Measurements from ENCODE around the gene CCDC24. TPM values are rescaled to one million over a fixed set of nuclear protein-coding genes. Genes with fewer than 3 reads are reported as not detected.

The CCDC24 gene
- total and polyA plus RNA-seq, 9 donors: 1.1 to 23.3 (median 6.3) TPM

DNA sequence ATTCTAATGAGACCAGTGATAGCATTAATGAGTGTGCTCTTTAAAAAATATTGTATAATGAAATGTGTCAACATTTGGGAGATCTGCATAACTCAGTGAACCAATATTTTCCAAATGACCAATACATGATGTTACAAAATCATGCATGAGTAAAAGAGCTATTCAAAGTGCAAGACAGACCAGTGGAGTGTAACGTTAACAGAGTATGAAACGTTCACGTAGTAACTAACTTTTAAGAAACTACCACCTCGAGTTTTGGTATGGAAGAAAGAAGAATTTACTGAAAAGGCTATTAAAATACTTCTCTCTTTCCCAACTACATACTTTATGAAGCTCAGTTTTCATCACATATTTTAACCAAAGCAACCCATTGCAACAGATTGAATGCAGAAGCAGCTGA, 49.4 kb downstream of the CCDC24 start:
- Histone ChIP-seq H3K9me3 (no peaks in the 10 kb centered on the region), H3K36me3 (no peaks in the 10 kb centered on the region), H3K4me3 (no peak overlapping the region), H3K27me3 (no peaks in the 10 kb centered on the region), H3K27ac (no peak overlapping the region), H3K4me1 (ENCODE audit: insufficient read depth) (peaks cover 5% of the 10 kb centered on the region)
- WGBS, 3 donors: 77 to 80% (median 79%) methylated on average over 4 of the region's 4 CpGs
- TF ChIP-seq POLR2A (IDR thresholded peaks at IDR 0.05): no peak
- TF ChIP-seq, protein P1, sequence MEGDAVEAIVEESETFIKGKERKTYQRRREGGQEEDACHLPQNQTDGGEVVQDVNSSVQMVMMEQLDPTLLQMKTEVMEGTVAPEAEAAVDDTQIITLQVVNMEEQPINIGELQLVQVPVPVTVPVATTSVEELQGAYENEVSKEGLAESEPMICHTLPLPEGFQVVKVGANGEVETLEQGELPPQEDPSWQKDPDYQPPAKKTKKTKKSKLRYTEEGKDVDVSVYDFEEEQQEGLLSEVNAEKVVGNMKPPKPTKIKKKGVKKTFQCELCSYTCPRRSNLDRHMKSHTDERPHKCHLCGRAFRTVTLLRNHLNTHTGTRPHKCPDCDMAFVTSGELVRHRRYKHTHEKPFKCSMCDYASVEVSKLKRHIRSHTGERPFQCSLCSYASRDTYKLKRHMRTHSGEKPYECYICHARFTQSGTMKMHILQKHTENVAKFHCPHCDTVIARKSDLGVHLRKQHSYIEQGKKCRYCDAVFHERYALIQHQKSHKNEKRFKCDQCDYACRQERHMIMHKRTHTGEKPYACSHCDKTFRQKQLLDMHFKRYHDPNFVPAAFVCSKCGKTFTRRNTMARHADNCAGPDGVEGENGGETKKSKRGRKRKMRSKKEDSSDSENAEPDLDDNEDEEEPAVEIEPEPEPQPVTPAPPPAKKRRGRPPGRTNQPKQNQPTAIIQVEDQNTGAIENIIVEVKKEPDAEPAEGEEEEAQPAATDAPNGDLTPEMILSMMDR (IDR thresholded peaks at IDR 0.05): no peak
- TF ChIP-seq EP300 (IDR thresholded peaks at IDR 0.05): no peak
- intact Hi-C loops (cut with DNase I): loop anchor here in 1 of 4 donors (10.0 kb wide), 1 partner anchor 276 kb away; no protein-coding TSS in a partner anchor
- DNase-seq: no peak

DNA sequence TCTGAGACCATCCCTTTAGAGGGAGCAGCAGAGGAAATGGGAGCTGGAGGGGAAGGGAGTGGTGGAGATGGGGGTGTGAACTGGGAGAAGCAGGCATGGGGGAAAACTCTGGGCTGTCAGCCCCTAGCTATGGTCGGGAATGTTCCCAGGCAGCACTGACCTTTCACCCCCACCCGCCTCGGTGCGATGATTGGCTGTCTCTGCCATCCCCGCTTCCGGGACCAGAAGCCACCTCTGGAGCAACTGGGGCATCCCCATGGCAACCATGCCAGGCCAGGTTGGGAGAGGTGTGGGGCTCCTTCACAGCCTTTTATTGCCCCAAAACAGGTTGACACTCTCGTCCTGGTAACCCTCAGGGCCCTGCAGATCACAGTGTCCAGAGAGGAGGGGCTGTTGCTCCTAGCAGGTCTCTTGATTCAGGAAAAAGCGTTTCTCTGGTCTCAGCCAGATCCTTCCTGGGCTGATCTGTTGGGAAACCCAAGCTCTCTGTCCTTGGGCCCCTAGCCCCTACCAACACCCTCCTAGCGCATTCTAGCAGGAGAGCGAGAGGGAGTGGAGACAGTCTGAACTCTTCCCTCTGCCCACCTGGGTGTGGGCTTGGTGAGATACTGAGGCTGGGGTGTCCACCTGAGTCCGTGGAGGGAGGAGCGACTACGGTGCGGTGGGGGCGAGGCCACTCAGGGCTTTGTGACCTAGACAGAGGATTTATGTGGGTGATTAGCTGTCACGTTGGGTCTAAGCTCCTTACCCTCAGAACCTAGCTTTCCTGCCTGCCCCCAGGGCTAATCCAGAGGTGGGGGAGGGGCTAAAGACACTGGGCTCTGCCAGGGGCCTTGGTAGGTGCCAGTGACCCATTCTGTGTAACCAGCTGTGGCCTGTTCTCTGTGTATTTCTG, 52.0 kb downstream of the CCDC24 start:
- no peaks in the 10 kb centered on the region for H3K4me1 ChIP-seq (ENCODE audit: insufficient read depth)
- intact Hi-C loops (cut with DNase I): loop anchor here in 1 of 4 donors (10.0 kb wide), 1 partner anchor 279 kb away; no protein-coding TSS in a partner anchor
- no peak for DNase-seq
- no peaks in the 10 kb centered on the region for H3K36me3 ChIP-seq
- no peaks in the 10 kb centered on the region for H3K27me3 ChIP-seq
- no peak for TF ChIP-seq POLR2A (IDR thresholded peaks at IDR 0.05)
- no peak for TF ChIP-seq EP300 (IDR thresholded peaks at IDR 0.05)
- TF ChIP-seq, protein P1 (IDR thresholded peaks at IDR 0.05): no peak
- 68 to 69% (median 68%) methylated on average over 16 of the region's 16 CpGs for WGBS, 3 donors
- H3K9me3 ChIP-seq: no peaks in the 10 kb centered on the region
- no peak overlapping the region for H3K27ac ChIP-seq
- no peak overlapping the region for H3K4me3 ChIP-seq

DNA sequence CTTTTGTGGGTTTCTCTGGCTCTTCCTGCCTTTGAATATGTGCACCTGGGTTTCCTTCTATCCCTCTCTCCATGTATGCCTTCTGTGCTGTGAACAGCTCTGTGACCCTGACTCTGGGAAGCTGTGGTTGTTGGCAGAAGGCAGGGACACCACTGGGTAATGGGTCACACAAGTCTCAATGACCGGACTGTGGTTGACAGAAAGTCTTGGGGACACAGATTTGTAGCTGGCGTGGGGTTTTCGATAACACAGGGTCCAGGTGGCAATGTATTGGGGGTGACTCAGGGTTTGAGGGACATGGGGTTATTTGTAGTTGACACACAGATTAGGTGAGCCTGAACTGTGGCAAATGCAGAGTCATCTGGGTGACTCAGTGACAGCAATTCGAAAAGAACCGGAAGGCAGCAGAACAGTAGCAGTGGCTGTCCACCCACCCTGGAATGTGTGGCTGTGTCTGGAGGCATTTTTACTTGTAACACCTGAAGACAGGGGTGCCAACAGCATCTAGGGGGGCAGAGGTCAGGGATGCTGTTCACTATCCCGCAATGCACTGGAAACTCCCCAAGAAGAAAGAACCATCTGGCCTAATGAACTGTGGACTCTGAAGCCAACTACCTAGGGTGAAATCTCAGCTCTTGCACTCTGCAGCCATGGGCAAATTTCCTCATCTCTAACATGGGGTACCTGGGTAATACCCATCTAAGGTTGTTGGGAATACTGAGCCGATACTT, 52.8 kb downstream of the CCDC24 start:
- WGBS, 3 donors: 76 to 89% (median 82%) methylated on average over 7 of the region's 7 CpGs
- H3K9me3 ChIP-seq: no peaks in the 10 kb centered on the region
- H3K4me1 ChIP-seq (ENCODE audit: insufficient read depth): no peaks in the 10 kb centered on the region
- intact Hi-C loops (cut with DNase I): loop anchor here in 1 of 4 donors (10.0 kb wide), 1 partner anchor 279 kb away; no protein-coding TSS in a partner anchor
- no peak for DNase-seq
- no peak overlapping the region for H3K27ac ChIP-seq
- TF ChIP-seq, protein P1 (IDR thresholded peaks at IDR 0.05): no peak
- TF ChIP-seq POLR2A (IDR thresholded peaks at IDR 0.05) (no peak), EP300 (IDR thresholded peaks at IDR 0.05) (no peak)
- H3K27me3 ChIP-seq: no peaks in the 10 kb centered on the region
- no peak overlapping the region for H3K4me3 ChIP-seq
- no peaks in the 10 kb centered on the region for H3K36me3 ChIP-seq

DNA sequence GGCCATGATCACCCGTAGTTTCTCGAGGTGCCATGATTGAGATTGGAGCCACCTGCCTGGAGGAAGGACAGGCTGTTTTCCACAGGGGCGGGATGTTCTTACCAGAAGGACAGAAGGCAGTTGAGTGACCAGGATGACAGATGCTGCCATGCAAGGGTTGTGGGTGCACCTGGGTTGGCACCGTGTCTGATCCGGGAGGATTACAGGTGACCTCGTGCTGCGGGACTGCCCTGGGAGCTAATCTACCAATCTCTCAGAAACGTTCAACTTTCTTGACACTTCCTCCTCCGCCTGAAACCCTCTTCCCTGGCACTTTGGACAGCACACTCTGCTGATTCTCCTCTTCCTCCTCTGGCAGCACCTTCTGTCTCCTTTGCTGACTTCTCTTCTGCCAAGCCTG, 53.7 kb downstream of the CCDC24 start:
- TF ChIP-seq POLR2A (IDR thresholded peaks at IDR 0.05): no peak
- TF ChIP-seq, protein P1 (IDR thresholded peaks at IDR 0.05): no peak
- TF ChIP-seq EP300 (IDR thresholded peaks at IDR 0.05): no peak
- intact Hi-C loops (cut with DNase I): loop anchor here in 3 of 4 donors (5.0 to 10.0 kb wide), 4 partner anchors 38 to 518 kb away; no protein-coding TSS in a partner anchor
- no peaks in the 10 kb centered on the region for H3K4me1 ChIP-seq (ENCODE audit: insufficient read depth)

More for the DNA sequence above, 53.7 kb downstream of the CCDC24 start:
- no peaks in the 10 kb centered on the region for H3K9me3 ChIP-seq
- no peak for DNase-seq
- no peaks in the 10 kb centered on the region for H3K27me3 ChIP-seq
- no peaks in the 10 kb centered on the region for H3K36me3 ChIP-seq
- 67 to 69% (median 67%) methylated on average over 9 of the region's 9 CpGs for WGBS, 3 donors
- no peak overlapping the region for H3K27ac ChIP-seq
- H3K4me3 ChIP-seq: no peak overlapping the region

Data from ovary (tissue), 9 donors.